Kidney (tissue), 14 donors: ENCODE data around the gene FBXO24. TPM values are rescaled to one million over a fixed set of nuclear protein-coding genes. Genes with fewer than 3 reads are reported as not detected.

Source experiments
- DNase-seq, 5 donors: peaks; one replicate each; pipeline ENCODE4 v3.0.0-alpha.2; 2013 to 2020
- FAIRE-seq: peaks from 2 replicates; lab custom pipeline; 2012; peaks lifted over from hg19 to GRCh38; lab: Jason Lieb, UNC
- H3K27ac ChIP-seq, 2 donors: one replicate each; pipeline ENCODE4 v1.7.0; 2013; ENCODE audit warnings: low read depth in 2 of 2, low read length in 2 of 2, inconsistent platforms in 1 of 2
- H3K27me3 ChIP-seq: one replicate; pipeline ENCODE4 v1.7.1; 2013; ENCODE audit warnings: low read length, inconsistent platforms; ENCODE audit not compliant: control insufficient read depth, insufficient read depth
- H3K36me3 ChIP-seq, 3 donors: one replicate each; pipeline versions ENCODE4 v1.7.0 to v1.7.1; 2013; ENCODE audit warnings: low read length in 3 of 3, control low read depth in 1 of 3, inconsistent platforms in 1 of 3; ENCODE audit not compliant: insufficient read depth in 3 of 3, control insufficient read depth in 2 of 3
- H3K4me1 ChIP-seq, 3 donors: one replicate each; pipeline versions ENCODE4 v1.7.0 to v1.7.1; 2013; ENCODE audit warnings: low read length in 3 of 3, inconsistent platforms in 1 of 3, low read depth in 1 of 3; ENCODE audit not compliant: control insufficient read depth in 2 of 3, insufficient read depth in 2 of 3
- H3K4me3 ChIP-seq, 3 donors: one replicate each; pipeline versions ENCODE4 v1.7.0 to v1.8.1; 2013; ENCODE audit warnings: low read length in 3 of 3, control low read depth in 1 of 3, inconsistent platforms in 1 of 3
- H3K9ac ChIP-seq, 3 donors: one replicate each; pipeline versions ENCODE4 v1.7.0 to v1.7.1; 2013; ENCODE audit warnings: low read length in 3 of 3, control low read depth in 1 of 3, inconsistent platforms in 1 of 3
- H3K9me3 ChIP-seq, 3 donors: one replicate each; pipeline versions ENCODE4 v1.7.0 to v1.7.1; 2013; ENCODE audit warnings: low read length in 3 of 3, control low read depth in 1 of 3, inconsistent platforms in 1 of 3; ENCODE audit not compliant: control insufficient read depth in 2 of 3, insufficient read depth in 1 of 3
- intact Hi-C: fragments of 100-400 bp; cut with DNase I; formaldehyde crosslinking; loops from one replicate; pipeline ENCODE4 v1.11.1; 2022
- polyA plus RNA-seq: library from polyadenylated mRNA; stranded (reverse); fragments of 350-450 nt; fragmentation: Illumina TruSeq; extraction: RNeasy Lipid Tissue Mini Kit (QIAGEN cat#74804); gene quantifications from one replicate; pipeline ENCODE4 v1.2.3, GENCODE V29; 2014; ENCODE audit warnings: low read depth, low replicate concordance; ENCODE audit not compliant: insufficient read depth
- total RNA-seq: library from RNA; stranded (reverse); fragmentation: NEBNext Ultra II Directional; extraction: Animal tissue kit (Norgen Biotek cat#: 25700); gene quantifications from one replicate; pipeline ENCODE4 v1.2.1, GENCODE V29; 2021
- TF ChIP-seq, protein P1 (sequence below): IDR thresholded peaks from 3 replicates; pipeline ENCODE4 v1.5.1; 2012; ENCODE audit warnings: mild to moderate bottlenecking, moderate library complexity, borderline replicate concordance; ENCODE audit not compliant: insufficient read depth; ENCODE audit errors: extremely low read depth
- donor health status: control.
- donor health status: control.
- donor health status: control.
- donor health status: control.
- donor health status: control.
- donor health status: DM: yes; HTN: yes; CAD: no.
- donor health status: Normal renal cell carcinoma (clear cell type).

The FBXO24 gene
- total and polyA plus RNA-seq, 2 donors from 2014 or later: 0.60 to 0.95 TPM

GRCh38 chr7:100612730-100613390, 26.7 kb downstream of the FBXO24 start:
- Histone ChIP-seq H3K9me3 (no peaks in the 10 kb centered on the region), H3K27me3 (no peaks in the 10 kb centered on the region), H3K9ac (peak overlapping the region in 2 of 3 donors; percentile 69), H3K36me3 (no peaks in the 10 kb centered on the region), H3K4me3 (peak overlapping the region; percentile 46 to 75 (median 71)), H3K27ac (no peak overlapping the region), H3K4me1 (peaks cover 0 to 8% (median 0%) of the 10 kb centered on the region in 3 donors)
- DNase-seq (peak in 3 of 5 donors; percentile 38 to 79 (median 55)), FAIRE-seq (no peak)
- TF ChIP-seq, protein P1, sequence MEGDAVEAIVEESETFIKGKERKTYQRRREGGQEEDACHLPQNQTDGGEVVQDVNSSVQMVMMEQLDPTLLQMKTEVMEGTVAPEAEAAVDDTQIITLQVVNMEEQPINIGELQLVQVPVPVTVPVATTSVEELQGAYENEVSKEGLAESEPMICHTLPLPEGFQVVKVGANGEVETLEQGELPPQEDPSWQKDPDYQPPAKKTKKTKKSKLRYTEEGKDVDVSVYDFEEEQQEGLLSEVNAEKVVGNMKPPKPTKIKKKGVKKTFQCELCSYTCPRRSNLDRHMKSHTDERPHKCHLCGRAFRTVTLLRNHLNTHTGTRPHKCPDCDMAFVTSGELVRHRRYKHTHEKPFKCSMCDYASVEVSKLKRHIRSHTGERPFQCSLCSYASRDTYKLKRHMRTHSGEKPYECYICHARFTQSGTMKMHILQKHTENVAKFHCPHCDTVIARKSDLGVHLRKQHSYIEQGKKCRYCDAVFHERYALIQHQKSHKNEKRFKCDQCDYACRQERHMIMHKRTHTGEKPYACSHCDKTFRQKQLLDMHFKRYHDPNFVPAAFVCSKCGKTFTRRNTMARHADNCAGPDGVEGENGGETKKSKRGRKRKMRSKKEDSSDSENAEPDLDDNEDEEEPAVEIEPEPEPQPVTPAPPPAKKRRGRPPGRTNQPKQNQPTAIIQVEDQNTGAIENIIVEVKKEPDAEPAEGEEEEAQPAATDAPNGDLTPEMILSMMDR: no peak
- intact Hi-C loops: no loop called here

DNA sequence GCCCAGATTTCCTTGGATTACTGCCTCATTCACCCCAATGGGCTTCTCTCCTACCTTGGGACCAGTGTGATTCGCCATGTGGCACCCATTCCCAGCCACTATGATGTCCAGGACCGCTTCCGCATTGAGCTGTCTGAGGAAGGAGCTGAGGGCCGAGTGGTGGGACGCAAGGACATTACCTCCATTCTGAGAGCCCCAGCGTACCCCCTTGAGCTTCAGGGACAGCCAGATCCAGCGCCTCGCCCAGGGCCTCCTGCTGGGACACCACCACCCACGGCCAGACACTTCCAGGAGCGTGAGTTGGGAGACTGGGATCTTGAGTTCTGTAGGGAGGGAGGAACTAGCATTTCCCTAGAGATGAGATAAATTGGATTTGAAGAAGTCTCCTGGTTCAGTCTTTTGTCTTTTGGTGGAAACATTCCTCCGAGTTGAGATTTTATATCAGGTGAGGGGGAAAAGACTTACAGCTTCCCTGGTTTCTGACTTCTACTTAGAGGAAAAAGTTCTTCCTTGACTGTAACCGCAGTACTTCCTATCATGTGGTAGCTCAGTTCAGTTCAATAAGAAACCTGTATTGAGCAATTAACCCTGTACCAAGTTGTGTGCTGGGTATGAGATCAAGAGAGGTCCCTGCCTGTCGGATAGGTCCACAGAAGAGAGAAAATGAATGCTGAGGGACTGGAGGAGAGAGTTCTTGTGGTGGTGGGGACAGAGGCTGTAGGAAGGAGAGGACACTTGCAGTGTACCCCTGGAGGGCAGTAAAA, 27.5 kb downstream of the FBXO24 start:
- Histone ChIP-seq H3K36me3 (no peaks in the 10 kb centered on the region), H3K27ac (no peak overlapping the region), H3K9ac (no peak overlapping the region), H3K27me3 (no peaks in the 10 kb centered on the region), H3K4me3 (peak overlapping the region in 2 of 3 donors; percentile 71 to 75), H3K4me1 (peaks cover 0 to 8% (median 0%) of the 10 kb centered on the region in 3 donors), H3K9me3 (no peaks in the 10 kb centered on the region)
- TF ChIP-seq, protein P1: no peak
- DNase-seq (peak in 1 of 5 donors; percentile 81), FAIRE-seq (no peak)
- intact Hi-C loops: no loop called here

DNA sequence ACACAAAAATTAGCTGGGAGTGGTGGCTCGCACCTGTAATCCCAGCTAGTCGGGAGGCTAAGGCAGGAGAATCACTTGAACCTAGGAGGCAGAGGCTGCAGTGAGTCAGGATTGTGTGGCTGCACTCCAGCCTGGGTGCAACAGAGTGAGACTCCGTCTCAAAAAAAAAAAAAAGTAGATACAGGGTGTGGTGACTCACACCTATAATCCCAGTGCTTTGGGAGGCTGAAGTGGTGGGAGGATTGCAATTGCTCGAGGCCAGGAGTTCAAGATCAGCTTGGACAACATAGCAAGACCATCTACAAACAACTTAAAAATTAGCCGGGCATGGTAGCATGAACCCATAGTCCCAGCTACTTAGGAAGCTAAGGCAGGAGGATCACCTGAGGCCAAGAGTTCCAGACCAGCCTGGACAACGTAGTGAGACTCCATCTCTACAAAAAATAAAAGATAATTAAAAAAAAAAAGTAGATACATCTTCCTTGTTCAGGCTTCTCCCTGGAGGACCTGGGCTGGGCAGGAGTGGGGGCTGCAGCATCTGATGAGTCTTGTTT, 28.3 kb downstream of the FBXO24 start:
- FAIRE-seq (no peak), DNase-seq (no peak)
- intact Hi-C loops: no loop called here
- no peaks in the 10 kb centered on the region for H3K36me3 ChIP-seq
- H3K4me3 ChIP-seq: no peak overlapping the region
- peaks cover 0 to 8% (median 0%) of the 10 kb centered on the region in 3 donors for H3K4me1 ChIP-seq
- TF ChIP-seq, protein P1: no peak
- no peak overlapping the region for H3K9ac ChIP-seq
- no peaks in the 10 kb centered on the region for H3K9me3 ChIP-seq
- H3K27ac ChIP-seq: no peak overlapping the region
- no peaks in the 10 kb centered on the region for H3K27me3 ChIP-seq
